HG02943 (cell line): ENCODE results near the gene IKZF5.

Source experiments
- ATAC-seq: cut with Tn5 transposase; IDR thresholded peaks from one replicate; pipeline ENCODE4 v1.9.1; 2021; ENCODE audit warnings: mild to moderate bottlenecking, low read depth, moderate library complexity; ENCODE audit not compliant: unreplicated experiment

The IKZF5 gene

GRCh38 chr10:122984708-122985107, 23.9 kb downstream of the IKZF5 start:
- ATAC-seq = no peak

GRCh38 chr10:122983898-122984297, 24.7 kb downstream of the IKZF5 start:
- ATAC-seq = no peak

GRCh38 chr10:122981066-122981464, 27.5 kb downstream of the IKZF5 start:
- no peak for ATAC-seq

- ATAC-seq = peak; percentile 98
Measured at GRCh38 chr10:122980209-122981065, 28.2 kb downstream of the IKZF5 start, which contains the start of gene PSTK. PSTK (plus strand) TSS chr10:122980401; CDS start chr10:122980480, 79 bp downstream.

GRCh38 chr10:122974543-122975064, 34.0 kb downstream of the IKZF5 start:
- ATAC-seq = no peak

- ATAC-seq = no peak
Measured at GRCh38 chr10:122974023-122974422, 34.6 kb downstream of the IKZF5 start.

- no peak for ATAC-seq
Measured at GRCh38 chr10:122968698-122969097, 39.9 kb downstream of the IKZF5 start.

- no peak for ATAC-seq
Measured at GRCh38 chr10:122966879-122967278, 41.7 kb downstream of the IKZF5 start.

- no peak for ATAC-seq
Measured at GRCh38 chr10:122962405-122962804, 46.2 kb downstream of the IKZF5 start.

GRCh38 chr10:122957474-122957873, 51.1 kb downstream of the IKZF5 start:
- ATAC-seq = no peak

GRCh38 chr10:122955892-122956291, 52.7 kb downstream of the IKZF5 start:
- no peak for ATAC-seq

- ATAC-seq = no peak
Measured at GRCh38 chr10:122954731-122955050, 53.9 kb downstream of the IKZF5 start.

GRCh38 chr10:122953902-122954730, 54.5 kb downstream of the IKZF5 start, which contains the start of gene C10orf88:
C10orf88 (minus strand) TSS chr10:122954227; CDS start chr10:122954178, 49 bp downstream.
- ATAC-seq = peak; percentile 98

- no peak for ATAC-seq
Measured at GRCh38 chr10:122949296-122949695, 59.3 kb downstream of the IKZF5 start.
